IMR-90 (cell line): ENCODE measurements around the gene POLR3A. TPM values are rescaled to one million over a fixed set of nuclear protein-coding genes. Genes with fewer than 3 reads are reported as not detected.

Experiments
- ATAC-seq: fragments of 200-7000 bp; cut with Tn5 transposase; 2 replicates; pipeline ENCODE4 v1.9.1; 2020; ENCODE audit warnings: low read depth, mild to moderate bottlenecking, moderate library complexity
- BruUV-seq: library from RNA; stranded (reverse); fragments of 400-500 nt; replicated peaks from 2 replicates; lab custom pipeline; 2021; lab: Mats Ljungman, UMichigan
- CTCF ChIA-PET: fragments of 300-600 bp; formaldehyde crosslinking; extraction: SDS; loops from one replicate; lab custom pipeline; 2021; ENCODE audit warnings: antibody characterized with exemption; lab: Yijun Ruan, JAX
- POLR2A ChIA-PET: fragments of 300-600 bp; sonication (Branson Sonifier 250); formaldehyde crosslinking; loops from one replicate; lab custom pipeline; 2022; ENCODE audit warnings: antibody characterized with exemption; ENCODE audit not compliant: unreplicated experiment; lab: Charles Lee
- DNase-seq: peaks from one replicate; pipeline ENCODE4 v3.0.0; 2013
- H2AFZ ChIP-seq: replicated peaks from 2 replicates; pipeline ENCODE3; 2013; ENCODE audit warnings: low read length, mild to moderate bottlenecking; ENCODE audit not compliant: poor library complexity
- H2AK5ac ChIP-seq: 2 replicates; pipeline ENCODE4 v1.6.1; 2013; ENCODE audit warnings: low read depth, low read length, inconsistent platforms
- H2AK9ac ChIP-seq: replicated peaks from 2 replicates; pipeline ENCODE3; 2013; ENCODE audit warnings: mild to moderate bottlenecking, low read depth, low read length, moderate library complexity; ENCODE audit not compliant: poor library complexity
- H2BK120ac ChIP-seq: 2 replicates; pipeline ENCODE4 v1.6.1; 2013; ENCODE audit warnings: low read depth, low read length, inconsistent platforms
- H2BK15ac ChIP-seq: 3 replicates; pipeline ENCODE4 v1.6.1; 2013; ENCODE audit warnings: low read depth, low read length, inconsistent platforms
- H2BK20ac ChIP-seq: 2 replicates; pipeline ENCODE4 v1.6.1; 2013; ENCODE audit warnings: low read depth, mild to moderate bottlenecking, inconsistent platforms, low read length, moderate library complexity
- H2BK5ac ChIP-seq: 2 replicates; pipeline ENCODE4 v1.6.1; 2013; ENCODE audit warnings: mild to moderate bottlenecking, low read depth, low read length, inconsistent platforms; ENCODE audit not compliant: poor library complexity, severe bottlenecking
- H3K14ac ChIP-seq: replicated peaks from 2 replicates; pipeline ENCODE4 v1.6.1; 2013; ENCODE audit warnings: low read depth, low read length, inconsistent platforms
- H3K18ac ChIP-seq: 2 replicates; pipeline ENCODE4 v1.6.1; 2013; ENCODE audit warnings: low read depth, low read length, control low read depth
- H3K23ac ChIP-seq: 2 replicates; pipeline ENCODE4 v1.6.1; 2013; ENCODE audit warnings: low read depth, low read length, inconsistent platforms
- H3K27ac ChIP-seq: 2 replicates; pipeline ENCODE4 v1.5.1; 2013; ENCODE audit warnings: mild to moderate bottlenecking, control low read depth, low read length; ENCODE audit not compliant: insufficient read depth
- H3K27me3 ChIP-seq: 2 replicates; pipeline ENCODE4 v1.6.1; 2013; ENCODE audit warnings: low read length; ENCODE audit not compliant: control insufficient read depth, insufficient read depth
- H3K36me3 ChIP-seq: 2 replicates; pipeline ENCODE4 v1.6.1; 2013; ENCODE audit warnings: low read length, mixed read lengths; ENCODE audit not compliant: control insufficient read depth, insufficient read depth
- H3K4ac ChIP-seq: 2 replicates; pipeline ENCODE4 v1.6.1; 2013; ENCODE audit warnings: low read depth, low read length, inconsistent platforms
- H3K4me1 ChIP-seq: 2 replicates; pipeline ENCODE4 v1.6.1; 2013; ENCODE audit warnings: low read length, mixed read lengths; ENCODE audit not compliant: control insufficient read depth, insufficient read depth
- H3K4me2 ChIP-seq: 2 replicates; pipeline ENCODE4 v1.6.1; 2013; ENCODE audit warnings: low read depth, mild to moderate bottlenecking, control low read depth, low read length, moderate library complexity
- H3K4me3 ChIP-seq: 2 replicates; pipeline ENCODE4 v1.5.1; 2013; ENCODE audit warnings: low read depth, mild to moderate bottlenecking, control low read depth, low read length, moderate library complexity; ENCODE audit not compliant: insufficient read depth
- H3K56ac ChIP-seq: 2 replicates; pipeline ENCODE4 v1.6.1; 2013; ENCODE audit warnings: low read length, inconsistent platforms; ENCODE audit not compliant: insufficient read depth; ENCODE audit errors: extremely low read depth
- H3K79me1 ChIP-seq, 2 experiments: 2 replicates each; pipeline ENCODE4 v1.6.1; 2013; ENCODE audit warnings: low read length in 2 of 2, inconsistent platforms in 1 of 2, low read depth in 1 of 2
- H3K9ac ChIP-seq: 2 replicates; pipeline ENCODE4 v1.6.1; 2013; ENCODE audit warnings: low read depth, low read length, control low read depth
- H3K9me1 ChIP-seq: 2 replicates; pipeline ENCODE4 v1.6.1; 2013; ENCODE audit warnings: low read length, inconsistent platforms; ENCODE audit not compliant: insufficient read depth
- H3K9me3 ChIP-seq: 2 replicates; pipeline ENCODE4 v1.6.1; 2013; ENCODE audit warnings: low read length; ENCODE audit not compliant: control insufficient read depth, insufficient read depth
- H4K20me1 ChIP-seq: 2 replicates; pipeline ENCODE4 v1.6.1; 2013; ENCODE audit warnings: low read length, inconsistent platforms; ENCODE audit not compliant: insufficient read depth
- H4K5ac ChIP-seq: 2 replicates; pipeline ENCODE4 v1.6.1; 2013; ENCODE audit warnings: mild to moderate bottlenecking, low read depth, low read length, control low read depth
- H4K8ac ChIP-seq, 2 experiments: 2 replicates each; pipeline ENCODE4 v1.6.1; 2013; ENCODE audit warnings: low read depth in 2 of 2, low read length in 2 of 2, control low read depth in 1 of 2, inconsistent platforms in 1 of 2
- H4K91ac ChIP-seq: 2 replicates; pipeline ENCODE4 v1.6.1; 2013; ENCODE audit warnings: low read depth, low read length, inconsistent platforms; ENCODE audit not compliant: insufficient read depth
- CEBPB ChIP-seq: IDR thresholded peaks from 2 replicates; pipeline ENCODE4 v1.6.1; 2012; ENCODE audit warnings: low read depth, low read length, improper control_type of control experiment
- CHD1 ChIP-seq: IDR thresholded peaks from 2 replicates; pipeline ENCODE4 v1.6.1; 2012; ENCODE audit warnings: low read depth, low read length, improper control_type of control experiment
- FOS ChIP-seq: fragments of 150-350 bp; IDR thresholded peaks from 2 replicates; pipeline ENCODE4 v1.6.1; 2016; ENCODE audit warnings: low read depth, low read length
- MAFK ChIP-seq: IDR thresholded peaks from 2 replicates; pipeline ENCODE4 v1.6.1; 2012; ENCODE audit warnings: low read depth, low read length, improper control_type of control experiment
- MXI1 ChIP-seq: IDR thresholded peaks from 2 replicates; pipeline ENCODE4 v1.6.1; 2012; ENCODE audit warnings: low read depth, mild to moderate bottlenecking, low read length, moderate library complexity, borderline replicate concordance
- NFE2L2 ChIP-seq: fragments of 150-350 bp; IDR thresholded peaks from 2 replicates; pipeline ENCODE4 v1.6.1; 2016; ENCODE audit warnings: low read depth, mild to moderate bottlenecking, low read length
- POLR2A ChIP-seq: IDR thresholded peaks from 2 replicates; pipeline ENCODE4 v1.6.1; 2012; ENCODE audit warnings: mild to moderate bottlenecking, low read depth, low read length
- RAD21 ChIP-seq: IDR thresholded peaks from 2 replicates; pipeline ENCODE4 v1.6.1; 2012; ENCODE audit warnings: low read length, improper control_type of control experiment
- RCOR1 ChIP-seq: IDR thresholded peaks from 2 replicates; pipeline ENCODE4 v1.6.1; 2012; ENCODE audit warnings: mild to moderate bottlenecking, low read length, improper control_type of control experiment; ENCODE audit not compliant: insufficient replicate concordance
- RFX5 ChIP-seq: IDR thresholded peaks from 2 replicates; pipeline ENCODE4 v1.8.0; 2012; ENCODE audit warnings: low read depth, mild to moderate bottlenecking, low read length, moderate library complexity
- SMC3 ChIP-seq: fragments of 150-350 bp; IDR thresholded peaks from 2 replicates; pipeline ENCODE4 v1.6.1; 2016; ENCODE audit warnings: low read depth, mild to moderate bottlenecking, antibody characterized with exemption, low read length, moderate library complexity
- USF2 ChIP-seq: fragments of 150-350 bp; IDR thresholded peaks from 2 replicates; pipeline ENCODE4 v1.6.1; 2017; ENCODE audit warnings: mild to moderate bottlenecking, antibody characterized with exemption, low read length, low read depth
- WGBS, 2 experiments: methylation state at CpG; one replicate each; pipeline versions ENCODE4 v1.1.5 to v1.1.7; 2013; ENCODE audit warnings: missing lambda C conversion rate in 2 of 2; ENCODE audit not compliant: insufficient read length in 1 of 2; ENCODE audit errors: extremely low coverage in 2 of 2; 5-methylcytosine and 5-hydroxymethylcytosine counted together
- dilution Hi-C: fragments of 300-500 bp; cut with HindIII; formaldehyde crosslinking; loops from one replicate; pipeline ENCODE4 v1.14.3; 2018; ENCODE audit warnings: low sequenced_read_pairs; ENCODE audit not compliant: unreplicated experiment
- in situ Hi-C: fragments of 300-500 bp; cut with MboI; formaldehyde crosslinking; loops from 3 replicates; pipeline ENCODE4 v1.14.3; 2019; ENCODE audit warnings: low sequenced_read_pairs, inconsistent platforms, mixed read lengths
- intact Hi-C: fragments of 100-400 bp; cut with micrococcal nuclease; formaldehyde crosslinking; loops from 2 replicates; pipeline ENCODE4 v1.10.0; 2022
- polyA plus RNA-seq, 3 experiments: library from polyadenylated mRNA; depleted of rRNA; stranded (reverse); fragments of >200 nt; gene quantifications; 2 replicates each; pipeline ENCODE4 v1.2.3, GENCODE V29; 2012; ENCODE audit warnings: low replicate concordance in 1 of 3
- total RNA-seq: library from RNA; depleted of rRNA; stranded (reverse); fragments of >200 nt; gene quantifications from 2 replicates; pipeline ENCODE4 v1.2.3, GENCODE V29; 2012
- TF ChIP-seq, protein P1 (sequence below): fragments of 150-350 bp; IDR thresholded peaks from 2 replicates; pipeline ENCODE4 v1.6.1; 2016; ENCODE audit warnings: low read depth, mild to moderate bottlenecking, low read length, moderate library complexity, borderline replicate concordance

Gene POLR3A
- total and polyA plus RNA-seq, 2 of the 4 experiments (the other 2 are of a cell fraction): 11.9 to 24.4 TPM

GRCh38 chr10:78042752-78043104 is 13.4 kb upstream of the POLR3A start:
- H3K23ac ChIP-seq: no peak overlapping the region
- in situ Hi-C loops: loop anchor here (10.0 kb wide), 2 partner anchors 262 to 1032 kb away; no protein-coding TSS in a partner anchor
- H2BK15ac ChIP-seq: no peak overlapping the region
- H3K9me1 ChIP-seq: peaks cover 28% of the 10 kb centered on the region
- no peak overlapping the region for H3K14ac ChIP-seq
- ATAC-seq (no peak), DNase-seq (no peak)
- H3K4me2 ChIP-seq: no peak overlapping the region
- intact Hi-C loops: loop anchor here (10.0 kb wide), 1 partner anchor 712 kb away; no protein-coding TSS in a partner anchor
- peaks cover 71% of the 10 kb centered on the region for H4K20me1 ChIP-seq
- no peak overlapping the region for H2AK5ac ChIP-seq
- H3K36me3 ChIP-seq: peaks cover 40% of the 10 kb centered on the region
- ChIA-PET CTCF (no interaction called here), POLR2A (no interaction called here)
- no peak overlapping the region for H4K5ac ChIP-seq
- H3K4ac ChIP-seq: no peak overlapping the region
- no peak overlapping the region; the same call in 1 of the 2 replicates for H2BK20ac ChIP-seq
- H4K8ac ChIP-seq: no peak overlapping the region
- H3K9me3 ChIP-seq: no peaks in the 10 kb centered on the region
- no peak overlapping the region for H3K56ac ChIP-seq
- H3K79me1 ChIP-seq: peaks cover 22 to 64% of the 10 kb centered on the region in 2 experiments
- no peak overlapping the region for H2BK120ac ChIP-seq
- no peak overlapping the region for H2BK5ac ChIP-seq
- H3K27ac ChIP-seq: no peak overlapping the region
- no peak overlapping the region for H2AFZ ChIP-seq
- no CpG with 5 or more reads among the region's 6 CpGs for WGBS, 2 experiments
- H2AK9ac ChIP-seq: no peak overlapping the region
- H3K4me3 ChIP-seq: no peak overlapping the region
- H3K18ac ChIP-seq: no peak overlapping the region
- TF ChIP-seq CEBPB (no peak), MXI1 (no peak), RAD21 (no peak), SMC3 (no peak), FOS (no peak), RCOR1 (no peak), POLR2A (no peak), RFX5 (no peak), CHD1 (no peak), NFE2L2 (no peak), USF2 (no peak), MAFK (no peak)
- TF ChIP-seq, protein P1, sequence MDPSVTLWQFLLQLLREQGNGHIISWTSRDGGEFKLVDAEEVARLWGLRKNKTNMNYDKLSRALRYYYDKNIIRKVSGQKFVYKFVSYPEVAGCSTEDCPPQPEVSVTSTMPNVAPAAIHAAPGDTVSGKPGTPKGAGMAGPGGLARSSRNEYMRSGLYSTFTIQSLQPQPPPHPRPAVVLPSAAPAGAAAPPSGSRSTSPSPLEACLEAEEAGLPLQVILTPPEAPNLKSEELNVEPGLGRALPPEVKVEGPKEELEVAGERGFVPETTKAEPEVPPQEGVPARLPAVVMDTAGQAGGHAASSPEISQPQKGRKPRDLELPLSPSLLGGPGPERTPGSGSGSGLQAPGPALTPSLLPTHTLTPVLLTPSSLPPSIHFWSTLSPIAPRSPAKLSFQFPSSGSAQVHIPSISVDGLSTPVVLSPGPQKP: no peak
- H4K91ac ChIP-seq: no peak overlapping the region
- BruUV-seq: no TSS peak
- dilution Hi-C loops: no loop called here
- no peak overlapping the region for H3K9ac ChIP-seq
- no peaks in the 10 kb centered on the region for H3K27me3 ChIP-seq
- peaks cover 15% of the 10 kb centered on the region for H3K4me1 ChIP-seq
